Activated naive CD4-positive, alpha-beta T cell treated with anti-CD3 and anti-CD28 coated beads, Interleukin-2, amount 50 U/mL, for 16 hours (primary cell): ENCODE measurements around the gene ARHGEF7.
"Not testable (repeated sequence)": the region's sequence is repeated elsewhere in the genome, so short reads cannot be mapped to it uniquely, and the experiment has no call there.

Experiments used
- DNase-seq: peaks from one replicate; pipeline ENCODE4 v3.0.0-alpha.2; 2020

The ARHGEF7 gene, protein sequence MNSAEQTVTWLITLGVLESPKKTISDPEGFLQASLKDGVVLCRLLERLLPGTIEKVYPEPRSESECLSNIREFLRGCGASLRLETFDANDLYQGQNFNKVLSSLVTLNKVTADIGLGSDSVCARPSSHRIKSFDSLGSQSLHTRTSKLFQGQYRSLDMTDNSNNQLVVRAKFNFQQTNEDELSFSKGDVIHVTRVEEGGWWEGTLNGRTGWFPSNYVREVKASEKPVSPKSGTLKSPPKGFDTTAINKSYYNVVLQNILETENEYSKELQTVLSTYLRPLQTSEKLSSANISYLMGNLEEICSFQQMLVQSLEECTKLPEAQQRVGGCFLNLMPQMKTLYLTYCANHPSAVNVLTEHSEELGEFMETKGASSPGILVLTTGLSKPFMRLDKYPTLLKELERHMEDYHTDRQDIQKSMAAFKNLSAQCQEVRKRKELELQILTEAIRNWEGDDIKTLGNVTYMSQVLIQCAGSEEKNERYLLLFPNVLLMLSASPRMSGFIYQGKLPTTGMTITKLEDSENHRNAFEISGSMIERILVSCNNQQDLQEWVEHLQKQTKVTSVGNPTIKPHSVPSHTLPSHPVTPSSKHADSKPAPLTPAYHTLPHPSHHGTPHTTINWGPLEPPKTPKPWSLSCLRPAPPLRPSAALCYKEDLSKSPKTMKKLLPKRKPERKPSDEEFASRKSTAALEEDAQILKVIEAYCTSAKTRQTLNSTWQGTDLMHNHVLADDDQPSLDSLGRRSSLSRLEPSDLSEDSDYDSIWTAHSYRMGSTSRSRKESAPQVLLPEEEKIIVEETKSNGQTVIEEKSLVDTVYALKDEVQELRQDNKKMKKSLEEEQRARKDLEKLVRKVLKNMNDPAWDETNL

DNA sequence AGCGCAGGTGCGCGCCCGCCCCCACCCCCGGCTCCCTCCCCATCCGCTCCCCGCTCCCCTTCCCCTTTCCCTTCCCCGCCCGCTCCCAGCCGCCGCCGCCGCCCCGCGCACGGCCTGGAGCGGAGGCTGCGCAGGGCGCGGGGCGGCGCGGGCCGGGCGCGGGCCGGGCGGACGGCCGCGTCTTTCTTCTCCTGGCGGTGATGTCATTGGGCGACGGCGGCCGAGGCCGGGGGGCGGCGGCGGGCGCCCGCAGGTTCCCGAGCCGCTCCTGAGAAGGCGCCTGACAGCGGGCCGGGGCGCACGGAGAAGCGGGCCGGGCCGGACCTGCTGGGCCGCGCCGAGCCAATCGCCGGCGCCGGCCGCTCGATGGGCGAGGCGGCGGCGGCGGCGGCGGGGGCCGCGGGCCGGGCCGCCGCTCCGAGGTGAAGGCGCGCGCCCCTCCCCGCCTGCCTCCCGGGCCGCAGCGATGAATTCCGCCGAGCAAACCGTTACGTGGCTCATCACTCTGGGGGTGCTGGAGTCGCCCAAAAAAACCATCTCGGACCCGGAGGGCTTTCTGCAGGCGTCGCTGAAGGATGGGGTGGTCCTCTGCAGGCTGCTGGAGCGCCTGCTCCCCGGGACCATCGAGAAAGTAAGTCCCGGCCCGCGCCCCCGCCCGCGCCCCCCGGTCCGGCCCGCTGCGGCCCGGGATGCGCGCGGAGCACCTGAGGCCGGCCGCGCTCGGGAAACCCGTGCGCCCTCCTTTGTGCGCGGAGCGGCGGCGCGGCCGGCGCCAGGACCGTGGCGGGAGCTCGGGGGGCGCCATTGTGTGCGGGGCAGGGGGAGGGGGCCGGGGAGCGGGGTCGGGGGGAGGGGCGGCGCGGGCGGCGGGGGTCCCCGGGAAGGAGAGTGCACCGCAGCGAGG lies at the start of gene ARHGEF7:
TSS of gene ARHGEF7 (plus strand) at position 250 of the 904 bp plus-strand sequence. CDS start at position 467, 217 bp downstream.
- no peak for DNase-seq

DNA sequence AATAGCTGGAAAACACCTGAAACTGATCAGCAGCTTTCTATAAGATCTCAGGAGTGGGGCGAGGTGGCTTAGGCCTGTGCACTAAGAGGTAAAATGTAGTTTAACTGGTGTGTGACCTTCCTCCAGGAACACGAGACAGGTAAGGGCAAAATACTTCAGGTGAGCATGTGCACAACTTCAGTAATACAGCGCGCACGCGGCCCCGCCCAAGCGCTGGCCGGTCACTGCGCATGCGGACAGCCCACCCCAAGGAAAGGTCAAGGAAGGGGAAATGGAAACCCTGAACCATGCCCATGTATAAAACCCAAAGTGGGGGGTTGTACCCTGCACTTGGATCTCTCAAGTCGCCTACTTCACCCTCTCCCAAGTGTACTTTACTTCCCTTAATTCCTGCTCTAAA lies 49.4 kb upstream of the ARHGEF7 start:
- no peak for DNase-seq

DNA sequence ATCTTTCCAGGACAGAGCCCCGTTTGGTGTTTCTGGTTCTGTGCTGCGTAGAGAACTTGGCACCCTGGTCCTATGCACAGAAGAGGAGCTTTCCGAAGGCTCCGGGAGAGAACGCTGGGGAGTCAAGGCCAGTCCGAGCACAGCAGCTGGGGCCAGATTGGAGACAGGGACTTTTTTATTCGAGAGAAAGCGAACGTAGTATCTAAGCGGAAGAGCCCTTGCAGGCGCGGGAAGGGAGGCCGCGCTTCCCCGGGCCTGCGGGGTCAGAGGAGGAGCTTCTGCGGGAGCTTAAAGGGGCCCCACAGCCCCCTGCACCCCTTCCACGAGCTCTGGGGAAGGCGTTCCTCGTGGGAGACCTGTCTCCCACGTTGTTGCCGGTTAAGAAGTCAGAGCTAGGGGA lies 48.6 kb upstream of the ARHGEF7 start:
- DNase-seq: no peak

DNA sequence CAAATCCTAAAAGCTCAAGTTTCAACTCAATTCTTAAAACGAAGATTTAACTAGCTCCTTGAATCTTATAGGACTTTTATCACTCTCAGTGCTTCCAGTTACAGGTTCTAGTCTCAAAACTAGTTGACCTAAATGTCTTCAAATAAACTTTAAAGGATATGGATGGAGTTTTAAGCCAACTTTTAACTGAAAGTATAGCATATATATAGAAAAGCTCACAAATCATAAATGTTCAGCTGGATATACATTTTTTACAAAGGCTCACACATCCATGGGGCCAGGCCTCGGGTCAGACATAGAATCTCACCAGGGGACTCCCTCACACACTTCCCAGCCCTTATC lies 47.1 kb upstream of the ARHGEF7 start:
- DNase-seq: no peak

DNA sequence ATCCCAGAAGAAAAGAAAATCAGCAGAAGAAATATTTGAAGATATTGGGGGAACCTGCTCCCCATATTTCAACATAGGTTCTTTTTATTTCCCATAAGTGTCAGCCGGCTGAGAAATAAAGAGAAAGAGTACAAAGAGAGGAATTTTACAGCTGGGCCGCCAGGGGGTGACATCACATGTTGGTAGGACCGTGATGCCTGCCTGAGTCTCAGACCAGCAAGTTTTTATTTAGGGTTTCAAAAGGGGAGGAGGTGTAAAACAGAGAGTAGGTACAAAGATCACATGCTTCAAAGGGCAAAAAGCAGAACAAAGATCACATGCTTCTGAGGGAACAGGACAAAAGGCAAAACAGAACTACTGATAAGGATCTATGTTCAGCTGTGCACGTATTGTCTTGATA lies 44.0 kb upstream of the ARHGEF7 start:
- not testable (repeated sequence) for DNase-seq

DNA sequence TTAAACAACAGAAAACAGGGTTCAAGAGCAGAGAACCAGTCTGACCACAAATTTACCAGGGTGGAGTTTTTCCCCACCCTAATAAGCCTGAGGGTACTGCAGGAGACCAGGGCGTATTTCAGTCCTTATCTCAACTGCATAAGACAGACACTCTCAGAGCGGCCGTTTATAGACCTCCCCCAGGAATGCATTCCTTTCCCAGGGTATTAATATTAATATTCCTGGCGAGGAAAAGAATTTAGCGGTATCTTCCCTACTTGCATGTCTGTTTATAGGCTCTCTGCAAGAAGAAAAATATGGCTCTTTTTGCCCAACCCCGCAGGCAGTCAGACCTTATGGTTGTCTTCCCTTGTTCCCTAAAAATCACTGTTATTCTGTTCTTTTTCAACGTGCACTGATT lies 43.6 kb upstream of the ARHGEF7 start:
- DNase-seq: not testable (repeated sequence)

DNA sequence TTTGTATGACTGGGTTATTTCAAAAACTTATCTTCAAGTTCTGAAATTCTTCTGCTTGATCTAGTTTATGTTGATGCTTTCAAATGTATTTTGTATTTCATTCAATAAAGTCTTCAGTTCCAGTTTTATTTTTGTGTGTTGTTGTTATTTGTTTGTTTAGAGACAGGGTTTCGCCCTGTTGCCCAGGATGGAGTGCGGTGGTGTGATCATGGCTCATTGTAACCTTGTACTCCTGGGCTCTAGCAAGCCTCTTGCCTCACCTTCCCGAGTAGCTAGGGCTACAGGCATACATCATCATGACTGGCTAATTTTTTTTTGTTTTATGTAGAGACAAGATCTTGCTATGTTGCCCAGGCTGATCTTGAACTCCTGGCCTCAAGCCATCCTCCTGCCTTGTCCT lies 40.3 kb upstream of the ARHGEF7 start:
- DNase-seq: no peak

DNA sequence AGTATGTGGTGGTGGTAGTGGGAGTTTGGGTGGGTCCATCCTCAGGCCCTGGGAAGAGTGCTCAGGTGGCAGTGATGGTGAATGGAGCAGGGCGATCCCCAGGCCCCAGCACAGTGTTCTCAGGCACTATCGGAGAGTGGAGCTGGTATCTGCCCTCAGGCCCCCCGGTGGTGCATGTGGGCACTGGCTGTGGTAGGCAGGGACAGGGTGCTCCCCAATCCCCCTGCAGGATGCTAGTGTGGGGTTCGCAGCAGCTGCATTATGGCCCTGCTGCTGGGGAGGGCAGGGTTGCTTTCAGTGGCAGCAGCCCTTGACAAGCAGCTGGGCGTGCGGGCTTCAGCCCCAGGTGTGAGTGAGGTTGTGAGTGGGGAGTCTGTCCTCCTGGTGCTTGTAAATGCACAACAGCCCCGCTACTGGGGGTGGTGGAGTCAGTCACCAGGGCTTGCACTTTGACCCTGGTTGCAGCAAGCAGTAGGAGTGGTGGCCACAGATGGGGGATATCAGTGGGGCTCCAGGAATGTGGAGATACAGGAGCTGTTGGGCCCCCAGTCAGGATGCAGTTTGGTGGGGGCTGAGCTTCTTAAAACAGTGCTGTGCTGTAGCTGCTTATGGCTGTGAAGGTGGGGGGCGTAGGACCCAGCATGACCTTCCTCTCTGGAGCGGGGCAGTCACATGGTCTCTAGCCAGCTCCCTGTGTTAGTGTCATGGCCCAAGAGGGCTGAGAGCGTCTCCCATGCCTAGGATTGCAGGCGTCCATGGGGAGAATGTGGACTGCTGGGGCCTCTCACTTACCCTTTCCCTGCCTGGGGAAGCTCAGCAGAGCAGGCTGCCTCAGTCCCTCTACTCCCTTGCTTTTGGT lies 38.7 kb upstream of the ARHGEF7 start:
- DNase-seq: no peak

DNA sequence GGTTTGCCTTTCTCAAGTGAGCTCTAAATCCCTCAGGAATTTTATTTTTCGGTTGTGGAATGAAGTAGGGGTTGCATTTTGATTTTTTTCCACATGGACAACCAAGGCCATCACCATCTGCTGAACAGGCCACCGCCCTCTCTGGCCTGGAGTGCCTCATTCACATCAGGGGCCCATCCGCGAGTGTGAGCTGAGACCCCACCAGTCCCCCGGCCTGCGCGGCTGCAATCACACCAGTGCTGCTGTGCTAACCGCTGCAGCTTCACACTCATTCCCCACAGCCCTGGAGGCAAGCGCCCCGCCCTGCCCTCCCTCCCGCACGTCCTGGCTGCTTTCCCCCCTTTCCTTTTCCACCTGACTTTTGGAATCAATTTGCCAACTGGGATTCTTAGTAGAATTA lies 35.7 kb upstream of the ARHGEF7 start:
- DNase-seq: no peak

DNA sequence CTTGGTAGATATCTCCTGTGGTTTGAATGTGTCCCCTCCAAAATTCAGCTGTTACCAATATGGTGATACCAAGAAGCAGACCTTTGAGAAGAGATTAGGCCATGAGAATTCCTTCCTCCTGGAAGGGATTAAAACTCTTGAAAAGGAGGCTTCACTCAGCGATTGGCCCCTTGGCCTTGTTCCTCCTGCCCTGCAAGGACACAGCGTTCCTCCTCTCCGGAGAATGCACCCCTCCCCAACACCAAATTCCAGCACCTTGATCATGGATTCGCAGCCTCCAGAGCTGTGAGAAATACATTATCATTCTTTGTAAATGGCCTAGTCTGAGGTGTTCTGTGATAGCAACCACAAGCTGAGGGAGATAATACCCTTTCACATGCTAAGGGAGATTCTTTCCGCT lies 34.5 kb upstream of the ARHGEF7 start:
- no peak for DNase-seq

DNA sequence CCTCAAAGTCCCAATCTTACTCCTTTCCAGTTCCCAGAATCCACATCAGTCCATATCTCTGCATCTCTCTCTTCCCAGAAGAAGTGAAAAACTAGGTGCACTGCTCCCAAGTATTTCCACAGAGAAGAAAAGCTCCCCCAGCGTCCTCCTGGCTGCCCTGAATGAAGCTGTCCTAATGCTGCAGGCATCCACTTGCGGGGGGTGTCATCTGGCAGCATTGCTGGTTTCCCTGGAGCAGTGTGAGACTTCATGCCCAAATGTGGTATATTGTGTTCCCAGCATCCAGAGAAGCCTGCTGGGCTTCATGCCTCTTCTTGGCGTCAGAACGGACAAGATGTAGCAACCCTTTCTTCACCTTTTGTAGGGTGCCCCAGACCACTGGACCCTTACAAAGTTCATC lies 32.9 kb upstream of the ARHGEF7 start:
- DNase-seq: no peak

DNA sequence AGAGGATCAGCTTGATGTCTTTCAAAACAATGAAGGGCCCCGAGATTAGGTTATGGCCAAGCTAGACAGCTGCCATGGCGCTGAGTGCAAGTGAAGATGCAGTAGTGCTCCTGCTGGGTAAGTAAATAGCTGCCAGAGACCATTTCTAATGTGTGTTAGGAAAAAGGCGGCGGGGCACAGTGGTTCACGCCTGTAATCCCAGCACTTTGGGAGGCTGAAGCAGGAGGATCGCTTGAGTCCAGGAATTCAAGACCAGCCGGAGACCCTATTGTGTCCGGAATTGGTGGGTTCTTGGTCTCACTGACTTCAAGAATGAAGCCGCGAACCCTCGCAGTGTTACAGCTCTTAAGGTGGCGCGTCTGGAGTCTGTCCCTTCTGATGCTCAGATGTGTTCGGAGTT lies 32.3 kb upstream of the ARHGEF7 start:
- not testable (repeated sequence) for DNase-seq

DNA sequence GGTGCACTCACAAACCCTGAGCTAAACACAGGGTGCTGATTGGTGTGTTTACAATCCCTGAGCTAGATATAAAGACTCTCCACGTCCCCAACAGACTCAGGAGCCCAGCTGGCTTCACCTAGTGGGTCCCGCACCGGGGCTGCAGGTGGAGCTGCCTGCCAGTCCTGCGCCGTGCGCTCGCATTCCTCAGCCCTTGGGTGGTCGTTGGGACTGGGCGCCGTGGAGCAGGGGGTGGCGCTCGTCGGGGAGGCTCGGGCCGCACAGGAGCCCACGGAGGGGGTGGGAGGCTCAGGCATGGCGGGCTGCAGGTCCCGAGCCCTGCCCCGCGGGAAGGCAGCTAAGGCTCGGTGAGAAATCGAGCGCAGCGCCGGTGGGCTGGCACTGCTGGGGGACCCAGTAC lies 31.4 kb upstream of the ARHGEF7 start:
- DNase-seq: not testable (repeated sequence)

DNA sequence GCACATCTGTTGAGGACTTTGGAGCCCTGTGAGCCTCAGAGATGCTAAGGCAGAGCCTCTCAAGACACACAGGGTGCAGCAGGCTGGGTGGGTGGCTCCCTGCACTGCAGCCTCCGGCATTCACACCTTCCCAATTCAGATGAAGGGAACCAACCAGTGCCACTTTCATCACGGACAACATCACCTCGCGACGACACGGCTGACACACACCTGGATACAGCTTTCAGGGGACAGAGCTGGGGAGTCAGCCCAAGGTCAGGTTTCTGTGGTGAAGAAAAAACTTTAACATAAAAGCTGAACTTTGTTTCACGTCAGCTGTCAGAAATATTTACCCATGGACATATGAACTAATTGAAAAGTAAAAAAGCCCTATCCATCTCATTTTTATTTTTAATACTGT lies 24.9 kb upstream of the ARHGEF7 start:
- no peak for DNase-seq

DNA sequence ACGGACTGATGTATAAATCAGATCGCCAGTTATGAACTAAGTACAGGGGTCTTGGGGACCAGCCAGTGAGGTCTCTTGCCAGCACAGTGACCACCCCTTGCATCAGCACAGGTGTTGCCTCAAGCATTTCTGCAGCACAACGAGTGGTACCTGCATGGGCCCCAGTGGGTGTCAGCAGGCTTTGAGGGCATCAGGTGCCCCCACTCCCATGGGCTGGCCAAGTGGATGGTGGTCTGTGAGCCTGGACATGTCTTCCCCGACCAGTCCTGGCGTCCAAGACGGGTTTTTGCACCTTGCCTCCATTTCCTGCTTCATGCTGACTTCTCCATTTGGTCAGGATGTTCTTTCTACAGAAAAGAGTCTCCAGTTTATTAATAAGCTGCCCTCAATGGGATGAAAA lies 22.4 kb upstream of the ARHGEF7 start:
- DNase-seq: no peak

DNA sequence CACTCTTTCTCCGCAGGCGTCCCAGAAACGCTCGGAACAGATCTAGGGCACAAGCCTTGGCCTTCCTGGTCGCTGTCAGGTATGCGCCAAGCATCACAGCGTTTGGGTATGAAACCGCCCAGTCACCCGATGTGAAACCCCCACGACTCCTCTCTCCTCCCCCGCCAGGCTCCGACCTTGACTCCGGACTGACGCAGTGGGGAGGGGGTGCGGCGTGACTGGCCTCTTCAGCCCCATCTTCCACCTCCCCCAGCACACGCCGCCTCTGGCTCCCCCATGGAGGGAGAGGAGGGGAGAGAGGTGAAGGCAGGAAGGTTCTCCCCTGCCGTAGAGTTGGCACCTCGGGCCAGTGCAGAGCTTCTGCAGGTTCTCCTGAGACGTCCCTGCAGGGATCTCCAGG lies 22.0 kb upstream of the ARHGEF7 start:
- no peak for DNase-seq

DNA sequence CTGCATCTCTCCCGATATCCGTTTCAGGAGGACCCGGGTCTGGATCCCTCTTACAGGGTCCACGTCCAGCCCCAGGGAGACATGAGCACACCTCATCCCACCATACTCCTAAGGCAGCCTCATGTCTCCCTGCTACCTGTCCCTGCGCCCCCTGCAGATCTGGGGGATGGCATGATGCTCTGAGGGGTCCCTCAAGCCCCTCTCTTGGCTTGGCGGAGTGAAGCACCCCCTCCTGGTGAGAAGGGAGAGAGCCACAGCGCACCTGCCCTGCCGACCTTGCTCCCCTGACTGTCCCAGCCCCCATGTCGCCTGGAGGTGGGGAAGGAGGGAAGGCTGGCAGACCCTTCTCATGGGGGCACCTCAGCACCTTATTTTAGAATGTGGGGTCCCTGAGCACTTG lies 21.5 kb upstream of the ARHGEF7 start:
- no peak for DNase-seq

DNA sequence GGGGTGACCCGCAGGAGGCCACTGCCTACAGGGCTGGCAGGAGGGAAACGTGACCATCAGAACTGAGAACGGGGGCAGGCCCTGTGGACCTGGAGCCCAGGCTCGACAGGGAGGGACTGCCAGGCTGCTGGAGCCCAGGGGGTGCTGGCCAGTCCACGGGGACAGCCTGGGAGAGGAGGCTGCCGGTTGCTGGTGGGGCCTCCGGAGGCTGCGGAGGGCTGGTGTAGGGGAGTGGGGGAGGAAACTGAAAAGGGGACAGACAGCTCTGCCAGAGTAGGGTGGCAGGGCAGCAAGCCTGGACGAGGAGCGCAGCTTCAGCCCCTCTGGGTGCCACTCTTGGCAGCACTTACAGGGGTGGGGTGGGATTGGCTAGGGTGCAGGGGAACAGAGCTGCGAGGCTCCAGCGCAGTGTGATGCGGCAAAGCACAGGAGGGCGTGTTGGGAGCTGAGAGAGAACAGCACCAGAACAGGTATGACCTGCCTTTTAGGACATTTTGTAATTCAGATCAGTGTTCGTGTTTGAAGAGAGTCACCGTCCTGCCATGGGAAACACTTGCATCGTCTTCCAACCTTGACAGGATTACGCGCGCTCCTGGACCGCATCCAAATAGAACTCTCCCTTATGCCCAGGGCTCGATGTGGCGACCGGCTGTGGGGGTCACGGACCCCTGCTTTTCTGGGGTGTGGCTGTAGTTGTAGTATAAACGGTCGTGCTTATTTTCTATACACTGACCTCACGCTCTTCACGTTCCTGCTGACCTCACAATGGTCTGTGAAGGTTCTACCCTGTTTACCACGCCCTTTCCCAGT lies 19.9 kb upstream of the ARHGEF7 start:
- DNase-seq: no peak

DNA sequence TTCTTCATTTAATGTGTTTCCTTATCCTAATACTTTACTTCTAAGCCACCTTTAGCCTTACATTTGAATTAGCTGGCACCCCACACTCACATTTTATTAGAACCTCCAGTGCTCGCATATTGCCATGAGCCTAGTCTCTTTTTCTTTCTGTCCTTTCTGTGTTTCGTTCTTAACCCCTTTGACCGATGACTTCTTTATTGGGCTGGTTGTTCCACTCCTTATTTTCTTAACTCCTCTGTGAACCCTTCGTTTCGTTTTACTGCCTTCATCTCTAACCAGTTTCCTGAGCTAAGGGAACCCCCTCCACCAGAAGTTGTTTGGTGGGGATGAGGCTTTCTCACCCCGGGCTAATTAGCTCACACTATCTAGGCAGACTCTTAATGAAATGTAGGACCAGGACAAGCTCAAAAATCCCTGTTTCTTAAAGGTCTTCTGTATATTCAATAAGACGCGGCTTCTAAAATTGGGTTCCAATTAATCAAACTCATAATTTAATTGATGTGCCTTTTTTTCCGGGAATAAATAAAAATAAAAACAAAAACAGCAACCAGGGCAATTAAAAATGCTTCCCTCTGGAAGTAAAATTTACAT lies 19.1 kb upstream of the ARHGEF7 start:
- DNase-seq: no peak

DNA sequence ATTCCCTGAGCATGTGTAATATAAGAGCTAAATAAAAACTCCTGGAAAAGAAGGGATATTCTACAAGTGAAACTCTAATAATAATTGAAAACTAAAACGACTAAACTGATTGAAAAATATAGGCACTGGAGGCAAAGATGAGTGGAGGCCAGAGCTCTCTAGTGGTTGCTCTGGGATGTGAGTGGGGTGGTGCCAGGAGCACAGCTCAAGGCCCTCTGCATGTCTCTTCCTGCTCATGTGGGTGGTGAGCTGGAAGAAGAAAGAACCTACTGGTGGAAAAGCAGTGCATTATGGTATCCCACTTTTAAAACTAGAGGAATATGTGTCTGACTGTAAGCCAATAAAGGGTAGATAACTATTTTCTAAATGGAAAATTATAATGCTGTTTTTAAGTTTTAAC lies 15.8 kb upstream of the ARHGEF7 start:
- no peak for DNase-seq

DNA sequence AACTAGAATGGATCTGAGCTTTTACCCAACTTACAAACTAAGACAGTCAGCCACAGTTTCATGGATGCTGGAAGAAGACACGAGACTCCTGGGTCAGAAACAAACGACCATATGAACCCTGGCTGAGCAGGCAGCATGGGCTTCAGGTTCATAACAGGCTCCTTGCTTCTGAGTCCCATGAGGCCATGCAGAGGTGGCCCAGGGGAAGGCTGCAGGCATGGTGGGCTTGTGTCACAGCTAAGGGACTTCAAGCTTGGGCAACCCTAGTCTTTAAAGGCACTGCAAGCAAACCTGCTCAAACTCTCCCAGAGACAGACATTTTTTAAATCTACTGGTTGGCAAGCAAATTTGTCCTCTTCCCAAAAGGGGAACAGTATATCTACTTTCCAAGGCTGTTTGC lies 5.1 kb upstream of the ARHGEF7 start:
- no peak for DNase-seq
